K562 (cell line): ENCODE data around the gene CRB2. TPM values are rescaled to one million over a fixed set of nuclear protein-coding genes. Genes with fewer than 3 reads are reported as not detected.

ENCODE experiments used
- ATAC-seq: fragments of 200-7000 bp; cut with Tn5 transposase; 3 replicates; pipeline ENCODE4 v1.9.1; 2020; ENCODE audit warnings: moderate library complexity
- BruUV-seq: library from RNA; stranded (reverse); fragments of 400-500 nt; replicated peaks from 2 replicates; lab custom pipeline; 2021; lab: Mats Ljungman, UMichigan
- CTCF ChIA-PET: fragments of 300-600 bp; formaldehyde crosslinking; extraction: SDS; loops from one replicate; lab custom pipeline; 2021; ENCODE audit warnings: low intra/inter-chr PET ratio; lab: Yijun Ruan, JAX
- POLR2A ChIA-PET: fragments of 300-600, 350-650 bp; sonication (Branson Sonifier 250); formaldehyde crosslinking; extraction: SDS; loops from one replicate; lab custom pipeline; 2021; ENCODE audit warnings: antibody characterized with exemption, inconsistent platforms; lab: Yijun Ruan, JAX
- DNase-seq, 4 experiments: peaks; one replicate each; pipeline versions ENCODE4 v3.0.0 to v3.0.0-alpha.2; 2011 to 2018; ENCODE audit warnings: low spot score in 3 of 4, mixed read lengths in 3 of 4; ENCODE audit errors: extremely low read depth in 1 of 4
- FAIRE-seq: peaks from 2 replicates; lab custom pipeline; 2011; peaks lifted over from hg19 to GRCh38; lab: Jason Lieb, UNC
- H2AFZ ChIP-seq: 2 replicates; pipeline ENCODE4 v1.6.0; 2011; ENCODE audit warnings: low read depth, low read length, control low read depth, inconsistent platforms
- H3K27ac ChIP-seq: fragments of 200-600 bp; 3 replicates; pipeline ENCODE4 v1.8.0; 2011; ENCODE audit warnings: low read depth, mild to moderate bottlenecking, control low read depth, inconsistent platforms, low read length, moderate library complexity, mixed read lengths; ENCODE audit errors: extremely low read depth
- H3K27me3 ChIP-seq, 2 experiments: fragments of 300-600 bp in 1 of 2; 2 replicates in 1 of 2; 3 replicates in 1 of 2; pipeline versions ENCODE4 v1.6.0 to v1.8.0; 2011; ENCODE audit warnings: inconsistent platforms in 2 of 2, low read length in 2 of 2, mild to moderate bottlenecking in 1 of 2, mixed read lengths in 1 of 2, moderate library complexity in 1 of 2; ENCODE audit not compliant: control insufficient read depth in 2 of 2, insufficient read depth in 2 of 2
- H3K36me3 ChIP-seq: fragments of 300-600 bp; 3 replicates; pipeline ENCODE4 v1.8.0; 2011; ENCODE audit warnings: mild to moderate bottlenecking, low read length, inconsistent platforms; ENCODE audit not compliant: control insufficient read depth, insufficient read depth
- H3K4me1 ChIP-seq, 2 experiments: fragments of 200-600 bp in 1 of 2; replicated peaks in 1 of 2; 2 replicates in 1 of 2; 3 replicates in 1 of 2; pipeline versions ENCODE4 v1.5.1 to v1.8.0; 2011; ENCODE audit warnings: inconsistent platforms in 2 of 2, low read length in 2 of 2, mild to moderate bottlenecking in 1 of 2, mixed read lengths in 1 of 2, moderate library complexity in 1 of 2; ENCODE audit not compliant: control insufficient read depth in 2 of 2, insufficient read depth in 2 of 2
- H3K4me2 ChIP-seq: 2 replicates; pipeline ENCODE4 v1.6.1; 2011; ENCODE audit warnings: low read length, control low read depth, inconsistent platforms, mixed read lengths; ENCODE audit not compliant: insufficient read depth
- H3K4me3 ChIP-seq: fragments of 200-600 bp; sonication (generic), shearing (Covaris generic); 2 replicates; pipeline ENCODE4 v1.5.1; 2016; ENCODE audit warnings: control low read depth, inconsistent platforms
- H3K79me2 ChIP-seq: fragments of 200-600 bp; 3 replicates; pipeline ENCODE4 v1.8.0; 2011; ENCODE audit warnings: low read length, inconsistent platforms; ENCODE audit not compliant: control insufficient read depth, insufficient read depth
- H3K9ac ChIP-seq, 2 experiments: 2 replicates each; pipeline versions ENCODE4 v1.6.0 to v1.6.1; 2011; ENCODE audit warnings: low read depth in 2 of 2, low read length in 2 of 2, control low read depth in 1 of 2, inconsistent platforms in 1 of 2, mild to moderate bottlenecking in 1 of 2, mixed read lengths in 1 of 2; ENCODE audit not compliant: insufficient read depth in 1 of 2
- H3K9me1 ChIP-seq: one replicate; pipeline ENCODE4 v1.6.0; 2011; ENCODE audit warnings: inconsistent platforms, mild to moderate bottlenecking, low read length, moderate library complexity; ENCODE audit not compliant: control insufficient read depth, insufficient read depth
- H3K9me3 ChIP-seq: replicated peaks from 2 replicates; pipeline ENCODE4 v1.5.1; 2011; ENCODE audit warnings: low read depth, low read length, inconsistent platforms; ENCODE audit not compliant: control insufficient read depth, insufficient read depth
- H4K20me1 ChIP-seq: replicated peaks from 2 replicates; pipeline ENCODE4 v1.6.1; 2011; ENCODE audit warnings: low read length, inconsistent platforms, mixed read lengths; ENCODE audit not compliant: control insufficient read depth, insufficient read depth
- HDAC1 ChIP-seq, 2 experiments: fragments of 450-650 bp; IDR thresholded peaks; 2 replicates each; pipeline ENCODE4 v1.6.1; 2016 to 2017; ENCODE audit warnings: inconsistent platforms in 1 of 2, mild to moderate bottlenecking in 1 of 2, moderate library complexity in 1 of 2
- HNRNPL ChIP-seq: fragments of 200-400 bp; formaldehyde crosslinking; IDR thresholded peaks from 2 replicates; pipeline ENCODE4 v1.6.1; 2017; ENCODE audit warnings: low read depth, mild to moderate bottlenecking, low read length
- L3MBTL2 ChIP-seq: fragments of 450-650 bp; IDR thresholded peaks from 2 replicates; pipeline ENCODE4 v1.6.1; 2016; ENCODE audit warnings: mild to moderate bottlenecking, moderate library complexity
- NCOA1 ChIP-seq: fragments of 450-650 bp; IDR thresholded peaks from 2 replicates; pipeline ENCODE4 v1.6.1; 2016; ENCODE audit warnings: low read depth
- SMARCE1 ChIP-seq: fragments of 450-650 bp; IDR thresholded peaks from 2 replicates; pipeline ENCODE4 v1.7.1; 2016; ENCODE audit warnings: mild to moderate bottlenecking
- ZNF778 ChIP-seq: fragments of 450-650 bp; formaldehyde crosslinking; IDR thresholded peaks from 2 replicates; pipeline ENCODE4 v1.4.0; 2020; ENCODE audit warnings: mild to moderate bottlenecking, moderate library complexity
- WGBS: fragments of 100-300 bp; shearing (Covaris generic); methylation state at CpG from one replicate; pipeline ENCODE4 v1.1.6; 2016; ENCODE audit warnings: low coverage, mixed read lengths; ENCODE audit not compliant: insufficient coverage; ENCODE audit errors: missing lambda C conversion rate; 5-methylcytosine and 5-hydroxymethylcytosine counted together
- in situ Hi-C: fragments of 300-500 bp; cut with MboI; formaldehyde crosslinking; loops from 4 replicates; pipeline ENCODE4 v1.15.0; 2018; ENCODE audit warnings: inconsistent platforms, mixed read lengths
- intact Hi-C: fragments of 100-400 bp; cut with micrococcal nuclease; formaldehyde crosslinking; loops from 2 replicates; pipeline ENCODE4 v1.14.2; 2022
- polyA plus RNA-seq, 8 experiments: library from polyadenylated mRNA; depleted of rRNA in 4 of 8; stranded (reverse) in 5 of 8; unstranded in 3 of 8; fragments of >200 nt; fragmentation: Nextera tagmentation in 2 of 8; fragmentation: Illumina TruSeq in 1 of 8; extraction: Ambion mirVana in 2 of 8; extraction: Trizol in 1 of 8; gene quantifications; 2 replicates each; pipeline versions ENCODE4 v1.2.1 to v1.2.3, GENCODE V29; 2011 to 2014; ENCODE audit warnings: inconsistent platforms in 1 of 8, missing spikeins in 1 of 8
- total RNA-seq, 7 experiments: library from RNA; depleted of rRNA in 6 of 7; stranded (reverse); fragments of >200 nt in 6 of 7; fragmentation: Illumina TruSeq in 2 of 7; extraction: Trizol in 2 of 7; gene quantifications; 2 replicates each; pipeline versions ENCODE4 v1.2.1 to v1.2.3, GENCODE V29; 2011 to 2021; ENCODE audit warnings: low replicate concordance in 1 of 7
- TF ChIP-seq, protein P1 (sequence below): sonication (generic); formaldehyde crosslinking; IDR thresholded peaks from 2 replicates; pipeline ENCODE4 v1.8.0; 2023; ENCODE audit warnings: missing genetic modification reagents, mild to moderate bottlenecking, borderline replicate concordance
- TF ChIP-seq, protein P2 (sequence below): sonication (generic); formaldehyde crosslinking; IDR thresholded peaks from 2 replicates; pipeline ENCODE4 v1.5.0; 2020; ENCODE audit warnings: missing genetic modification reagents
- TF ChIP-seq, protein P3 (sequence below): fragments of 450-650 bp; IDR thresholded peaks from 2 replicates; pipeline ENCODE4 v1.6.1; 2016; ENCODE audit warnings: mild to moderate bottlenecking
- TF ChIP-seq, protein P4 (sequence below): sonication (generic); formaldehyde crosslinking; IDR thresholded peaks from 2 replicates; pipeline ENCODE4 v1.8.1; 2023; ENCODE audit warnings: mild to moderate bottlenecking, missing genetic modification reagents

Gene CRB2
- total and polyA plus RNA-seq, 9 of the 15 experiments (the other 6 are each of a cell fraction or from before 2014, with no cell fraction given), result 0.13 to 1.2 (median 0.25) TPM; not detected in 2

DNA sequence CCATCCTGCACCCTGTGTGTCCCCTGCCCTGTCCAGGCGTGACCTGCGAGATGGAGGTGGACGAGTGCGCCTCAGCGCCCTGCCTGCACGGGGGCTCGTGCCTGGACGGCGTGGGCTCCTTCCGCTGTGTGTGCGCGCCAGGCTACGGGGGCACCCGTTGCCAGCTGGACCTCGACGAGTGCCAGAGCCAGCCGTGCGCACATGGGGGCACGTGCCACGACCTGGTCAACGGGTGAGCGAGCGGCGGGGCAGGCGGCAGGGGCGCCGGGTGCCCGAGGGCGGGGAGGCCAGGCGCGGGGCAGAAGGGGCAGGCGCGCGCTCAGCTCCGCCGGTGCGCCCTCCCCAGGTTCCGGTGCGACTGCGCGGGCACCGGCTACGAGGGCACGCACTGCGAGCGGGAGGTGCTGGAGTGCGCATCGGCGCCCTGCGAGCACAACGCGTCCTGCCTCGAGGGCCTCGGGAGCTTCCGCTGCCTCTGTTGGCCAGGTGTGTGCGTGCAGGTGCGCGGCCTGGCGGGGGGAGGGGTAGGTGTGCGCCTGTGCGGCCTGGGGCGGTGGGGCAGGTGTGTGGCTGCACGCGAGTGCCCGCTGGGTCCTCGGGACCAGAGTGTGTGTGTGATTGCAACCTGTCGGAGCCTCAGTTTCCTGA, 10.0 kb downstream of the CRB2 start:
- no peaks in the 10 kb centered on the region for H3K79me2 ChIP-seq
- H3K4me3 ChIP-seq, result no peak overlapping the region
- no peak overlapping the region for H3K4me2 ChIP-seq
- in situ Hi-C loops (no loop called here), intact Hi-C loops (no loop called here)
- no TSS peak for BruUV-seq
- WGBS, result 88% methylated on average over 42 of the region's 67 CpGs
- DNase-seq, result no peak
- no peaks in the 10 kb centered on the region for H3K36me3 ChIP-seq
- peak overlapping the region in 1 of 2 experiments; percentile 5; a peak in 1 of 4 replicates for H3K9ac ChIP-seq
- FAIRE-seq, result no peak
- no peak overlapping the region for H3K27ac ChIP-seq
- H2AFZ ChIP-seq, result no peak overlapping the region
- no peaks in the 10 kb centered on the region for H3K27me3 ChIP-seq
- TF ChIP-seq, protein P1, sequence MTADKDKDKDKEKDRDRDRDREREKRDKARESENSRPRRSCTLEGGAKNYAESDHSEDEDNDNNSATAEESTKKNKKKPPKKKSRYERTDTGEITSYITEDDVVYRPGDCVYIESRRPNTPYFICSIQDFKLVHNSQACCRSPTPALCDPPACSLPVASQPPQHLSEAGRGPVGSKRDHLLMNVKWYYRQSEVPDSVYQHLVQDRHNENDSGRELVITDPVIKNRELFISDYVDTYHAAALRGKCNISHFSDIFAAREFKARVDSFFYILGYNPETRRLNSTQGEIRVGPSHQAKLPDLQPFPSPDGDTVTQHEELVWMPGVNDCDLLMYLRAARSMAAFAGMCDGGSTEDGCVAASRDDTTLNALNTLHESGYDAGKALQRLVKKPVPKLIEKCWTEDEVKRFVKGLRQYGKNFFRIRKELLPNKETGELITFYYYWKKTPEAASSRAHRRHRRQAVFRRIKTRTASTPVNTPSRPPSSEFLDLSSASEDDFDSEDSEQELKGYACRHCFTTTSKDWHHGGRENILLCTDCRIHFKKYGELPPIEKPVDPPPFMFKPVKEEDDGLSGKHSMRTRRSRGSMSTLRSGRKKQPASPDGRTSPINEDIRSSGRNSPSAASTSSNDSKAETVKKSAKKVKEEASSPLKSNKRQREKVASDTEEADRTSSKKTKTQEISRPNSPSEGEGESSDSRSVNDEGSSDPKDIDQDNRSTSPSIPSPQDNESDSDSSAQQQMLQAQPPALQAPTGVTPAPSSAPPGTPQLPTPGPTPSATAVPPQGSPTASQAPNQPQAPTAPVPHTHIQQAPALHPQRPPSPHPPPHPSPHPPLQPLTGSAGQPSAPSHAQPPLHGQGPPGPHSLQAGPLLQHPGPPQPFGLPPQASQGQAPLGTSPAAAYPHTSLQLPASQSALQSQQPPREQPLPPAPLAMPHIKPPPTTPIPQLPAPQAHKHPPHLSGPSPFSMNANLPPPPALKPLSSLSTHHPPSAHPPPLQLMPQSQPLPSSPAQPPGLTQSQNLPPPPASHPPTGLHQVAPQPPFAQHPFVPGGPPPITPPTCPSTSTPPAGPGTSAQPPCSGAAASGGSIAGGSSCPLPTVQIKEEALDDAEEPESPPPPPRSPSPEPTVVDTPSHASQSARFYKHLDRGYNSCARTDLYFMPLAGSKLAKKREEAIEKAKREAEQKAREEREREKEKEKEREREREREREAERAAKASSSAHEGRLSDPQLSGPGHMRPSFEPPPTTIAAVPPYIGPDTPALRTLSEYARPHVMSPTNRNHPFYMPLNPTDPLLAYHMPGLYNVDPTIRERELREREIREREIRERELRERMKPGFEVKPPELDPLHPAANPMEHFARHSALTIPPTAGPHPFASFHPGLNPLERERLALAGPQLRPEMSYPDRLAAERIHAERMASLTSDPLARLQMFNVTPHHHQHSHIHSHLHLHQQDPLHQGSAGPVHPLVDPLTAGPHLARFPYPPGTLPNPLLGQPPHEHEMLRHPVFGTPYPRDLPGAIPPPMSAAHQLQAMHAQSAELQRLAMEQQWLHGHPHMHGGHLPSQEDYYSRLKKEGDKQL (CRISPR knock-in tag), result no peak
- no peak for TF ChIP-seq SMARCE1
- TF ChIP-seq L3MBTL2, result no peak
- TF ChIP-seq ZNF778 (CRISPR knock-in tag), result no peak
- TF ChIP-seq NCOA1, result no peak
- TF ChIP-seq, protein P2, sequence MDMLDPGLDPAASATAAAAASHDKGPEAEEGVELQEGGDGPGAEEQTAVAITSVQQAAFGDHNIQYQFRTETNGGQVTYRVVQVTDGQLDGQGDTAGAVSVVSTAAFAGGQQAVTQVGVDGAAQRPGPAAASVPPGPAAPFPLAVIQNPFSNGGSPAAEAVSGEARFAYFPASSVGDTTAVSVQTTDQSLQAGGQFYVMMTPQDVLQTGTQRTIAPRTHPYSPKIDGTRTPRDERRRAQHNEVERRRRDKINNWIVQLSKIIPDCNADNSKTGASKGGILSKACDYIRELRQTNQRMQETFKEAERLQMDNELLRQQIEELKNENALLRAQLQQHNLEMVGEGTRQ (CRISPR knock-in tag), result no peak
- TF ChIP-seq HDAC1 (IDR thresholded peaks at IDR 0.05), result no peak
- TF ChIP-seq, protein P3, sequence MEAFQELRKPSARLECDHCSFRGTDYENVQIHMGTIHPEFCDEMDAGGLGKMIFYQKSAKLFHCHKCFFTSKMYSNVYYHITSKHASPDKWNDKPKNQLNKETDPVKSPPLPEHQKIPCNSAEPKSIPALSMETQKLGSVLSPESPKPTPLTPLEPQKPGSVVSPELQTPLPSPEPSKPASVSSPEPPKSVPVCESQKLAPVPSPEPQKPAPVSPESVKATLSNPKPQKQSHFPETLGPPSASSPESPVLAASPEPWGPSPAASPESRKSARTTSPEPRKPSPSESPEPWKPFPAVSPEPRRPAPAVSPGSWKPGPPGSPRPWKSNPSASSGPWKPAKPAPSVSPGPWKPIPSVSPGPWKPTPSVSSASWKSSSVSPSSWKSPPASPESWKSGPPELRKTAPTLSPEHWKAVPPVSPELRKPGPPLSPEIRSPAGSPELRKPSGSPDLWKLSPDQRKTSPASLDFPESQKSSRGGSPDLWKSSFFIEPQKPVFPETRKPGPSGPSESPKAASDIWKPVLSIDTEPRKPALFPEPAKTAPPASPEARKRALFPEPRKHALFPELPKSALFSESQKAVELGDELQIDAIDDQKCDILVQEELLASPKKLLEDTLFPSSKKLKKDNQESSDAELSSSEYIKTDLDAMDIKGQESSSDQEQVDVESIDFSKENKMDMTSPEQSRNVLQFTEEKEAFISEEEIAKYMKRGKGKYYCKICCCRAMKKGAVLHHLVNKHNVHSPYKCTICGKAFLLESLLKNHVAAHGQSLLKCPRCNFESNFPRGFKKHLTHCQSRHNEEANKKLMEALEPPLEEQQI, result no peak
- TF ChIP-seq, protein P4, sequence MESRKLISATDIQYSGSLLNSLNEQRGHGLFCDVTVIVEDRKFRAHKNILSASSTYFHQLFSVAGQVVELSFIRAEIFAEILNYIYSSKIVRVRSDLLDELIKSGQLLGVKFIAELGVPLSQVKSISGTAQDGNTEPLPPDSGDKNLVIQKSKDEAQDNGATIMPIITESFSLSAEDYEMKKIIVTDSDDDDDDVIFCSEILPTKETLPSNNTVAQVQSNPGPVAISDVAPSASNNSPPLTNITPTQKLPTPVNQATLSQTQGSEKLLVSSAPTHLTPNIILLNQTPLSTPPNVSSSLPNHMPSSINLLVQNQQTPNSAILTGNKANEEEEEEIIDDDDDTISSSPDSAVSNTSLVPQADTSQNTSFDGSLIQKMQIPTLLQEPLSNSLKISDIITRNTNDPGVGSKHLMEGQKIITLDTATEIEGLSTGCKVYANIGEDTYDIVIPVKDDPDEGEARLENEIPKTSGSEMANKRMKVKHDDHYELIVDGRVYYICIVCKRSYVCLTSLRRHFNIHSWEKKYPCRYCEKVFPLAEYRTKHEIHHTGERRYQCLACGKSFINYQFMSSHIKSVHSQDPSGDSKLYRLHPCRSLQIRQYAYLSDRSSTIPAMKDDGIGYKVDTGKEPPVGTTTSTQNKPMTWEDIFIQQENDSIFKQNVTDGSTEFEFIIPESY (CRISPR knock-in tag), result peak; percentile 73
- peak; percentile 61; the same call in 1 of the 2 replicates for TF ChIP-seq HNRNPL
- ATAC-seq, result no peak
- H3K9me1 ChIP-seq, result no peaks in the 10 kb centered on the region
- H4K20me1 ChIP-seq, result no peaks in the 10 kb centered on the region
- CTCF ChIA-PET, result no interaction called here
- POLR2A ChIA-PET, result no interaction called here
- no peaks in the 10 kb centered on the region for H3K9me3 ChIP-seq
- H3K4me1 ChIP-seq, result peaks cover 8 to 65% of the 10 kb centered on the region in 2 experiments
